GM19463 (cell line): ENCODE data around the gene BPTF.
"Not testable (repeated sequence)": the region's sequence is repeated elsewhere in the genome, so short reads cannot be mapped to it uniquely, and the experiment has no call there.

ENCODE experiments used
- ATAC-seq: cut with Tn5 transposase; IDR thresholded peaks from one replicate; pipeline ENCODE4 v1.9.1; 2021; ENCODE audit warnings: mild to moderate bottlenecking, moderate library complexity; ENCODE audit not compliant: unreplicated experiment

The BPTF gene, protein sequence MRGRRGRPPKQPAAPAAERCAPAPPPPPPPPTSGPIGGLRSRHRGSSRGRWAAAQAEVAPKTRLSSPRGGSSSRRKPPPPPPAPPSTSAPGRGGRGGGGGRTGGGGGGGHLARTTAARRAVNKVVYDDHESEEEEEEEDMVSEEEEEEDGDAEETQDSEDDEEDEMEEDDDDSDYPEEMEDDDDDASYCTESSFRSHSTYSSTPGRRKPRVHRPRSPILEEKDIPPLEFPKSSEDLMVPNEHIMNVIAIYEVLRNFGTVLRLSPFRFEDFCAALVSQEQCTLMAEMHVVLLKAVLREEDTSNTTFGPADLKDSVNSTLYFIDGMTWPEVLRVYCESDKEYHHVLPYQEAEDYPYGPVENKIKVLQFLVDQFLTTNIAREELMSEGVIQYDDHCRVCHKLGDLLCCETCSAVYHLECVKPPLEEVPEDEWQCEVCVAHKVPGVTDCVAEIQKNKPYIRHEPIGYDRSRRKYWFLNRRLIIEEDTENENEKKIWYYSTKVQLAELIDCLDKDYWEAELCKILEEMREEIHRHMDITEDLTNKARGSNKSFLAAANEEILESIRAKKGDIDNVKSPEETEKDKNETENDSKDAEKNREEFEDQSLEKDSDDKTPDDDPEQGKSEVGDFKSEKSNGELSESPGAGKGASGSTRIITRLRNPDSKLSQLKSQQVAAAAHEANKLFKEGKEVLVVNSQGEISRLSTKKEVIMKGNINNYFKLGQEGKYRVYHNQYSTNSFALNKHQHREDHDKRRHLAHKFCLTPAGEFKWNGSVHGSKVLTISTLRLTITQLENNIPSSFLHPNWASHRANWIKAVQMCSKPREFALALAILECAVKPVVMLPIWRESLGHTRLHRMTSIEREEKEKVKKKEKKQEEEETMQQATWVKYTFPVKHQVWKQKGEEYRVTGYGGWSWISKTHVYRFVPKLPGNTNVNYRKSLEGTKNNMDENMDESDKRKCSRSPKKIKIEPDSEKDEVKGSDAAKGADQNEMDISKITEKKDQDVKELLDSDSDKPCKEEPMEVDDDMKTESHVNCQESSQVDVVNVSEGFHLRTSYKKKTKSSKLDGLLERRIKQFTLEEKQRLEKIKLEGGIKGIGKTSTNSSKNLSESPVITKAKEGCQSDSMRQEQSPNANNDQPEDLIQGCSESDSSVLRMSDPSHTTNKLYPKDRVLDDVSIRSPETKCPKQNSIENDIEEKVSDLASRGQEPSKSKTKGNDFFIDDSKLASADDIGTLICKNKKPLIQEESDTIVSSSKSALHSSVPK (N-terminal part only)

DNA sequence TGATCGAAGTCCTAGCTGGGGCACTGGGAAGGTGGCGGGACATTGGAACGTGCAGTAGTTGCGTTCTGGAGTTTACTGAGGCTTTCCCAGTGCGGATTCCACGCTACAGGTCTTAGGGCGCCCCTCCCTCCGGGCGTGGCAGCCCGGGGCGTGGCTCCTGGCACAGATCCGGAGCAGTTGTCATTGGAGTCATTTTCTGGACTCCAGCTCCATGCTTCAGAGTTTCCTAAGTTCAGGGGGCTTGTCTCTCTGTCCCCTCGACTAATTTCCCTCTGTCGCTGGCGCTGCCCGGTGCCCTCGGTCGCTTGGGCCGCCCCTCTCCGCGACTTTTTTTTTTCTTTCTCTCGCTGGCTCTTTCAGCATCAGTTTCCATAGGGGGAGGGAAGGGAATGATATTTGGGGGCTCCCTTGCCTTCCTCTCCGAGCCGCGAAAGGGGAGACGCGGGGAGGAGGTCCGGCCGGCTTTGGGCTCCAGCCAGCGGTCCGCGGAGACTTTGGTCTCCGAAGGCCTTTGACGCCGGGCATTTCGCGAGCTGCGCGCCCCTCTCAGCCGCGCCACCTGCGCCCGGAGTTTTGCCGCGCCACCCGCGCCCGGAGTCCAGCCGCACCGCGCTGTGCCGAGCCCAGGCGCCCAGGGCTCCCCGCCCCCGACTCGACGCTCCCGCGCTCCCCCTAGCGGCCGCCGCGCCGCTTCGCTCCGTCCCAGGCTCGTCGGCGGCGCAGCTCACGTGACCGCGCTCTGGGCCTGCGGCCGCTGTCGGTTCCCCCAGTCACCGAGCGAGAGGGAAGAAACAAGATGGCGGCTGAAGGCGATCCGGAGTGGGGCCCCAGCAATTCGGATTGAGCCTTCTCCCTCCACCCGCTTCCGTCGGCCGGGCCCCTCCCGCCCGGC is at the start of gene BPTF:
BPTF (plus strand) TSS at position 769 of the 892 bp plus-strand sequence. CDS start 222 bp downstream, outside the sequence.
- peak; percentile 87 for ATAC-seq

DNA sequence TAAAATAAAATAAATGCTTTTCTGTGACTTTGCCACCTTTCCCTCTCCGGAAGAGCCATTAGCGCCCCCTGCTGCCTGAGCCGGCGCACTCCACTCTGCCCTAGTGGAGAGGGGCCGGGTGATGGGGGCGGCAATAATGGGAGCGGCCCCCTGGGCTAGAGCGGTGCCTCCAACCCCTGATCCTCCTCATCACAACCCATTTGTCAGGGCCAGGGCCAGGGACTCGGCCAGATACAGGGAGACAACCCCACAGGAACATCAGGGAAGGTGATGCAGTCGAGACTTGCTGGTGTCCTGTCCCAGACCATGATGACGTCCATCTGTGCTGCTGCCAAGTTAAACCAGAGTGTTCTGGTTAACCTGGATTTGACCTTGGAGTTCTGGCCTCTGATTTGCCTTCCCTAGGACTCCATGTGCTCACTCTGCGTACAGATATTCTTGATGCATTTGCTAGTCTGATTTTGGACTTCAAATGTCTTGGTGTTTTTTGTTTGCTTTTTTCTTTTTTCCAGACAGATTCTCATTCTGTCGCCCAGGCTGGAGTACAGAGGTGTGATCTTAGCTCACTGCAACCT is 46.1 kb upstream of the BPTF start:
- ATAC-seq, result no peak

DNA sequence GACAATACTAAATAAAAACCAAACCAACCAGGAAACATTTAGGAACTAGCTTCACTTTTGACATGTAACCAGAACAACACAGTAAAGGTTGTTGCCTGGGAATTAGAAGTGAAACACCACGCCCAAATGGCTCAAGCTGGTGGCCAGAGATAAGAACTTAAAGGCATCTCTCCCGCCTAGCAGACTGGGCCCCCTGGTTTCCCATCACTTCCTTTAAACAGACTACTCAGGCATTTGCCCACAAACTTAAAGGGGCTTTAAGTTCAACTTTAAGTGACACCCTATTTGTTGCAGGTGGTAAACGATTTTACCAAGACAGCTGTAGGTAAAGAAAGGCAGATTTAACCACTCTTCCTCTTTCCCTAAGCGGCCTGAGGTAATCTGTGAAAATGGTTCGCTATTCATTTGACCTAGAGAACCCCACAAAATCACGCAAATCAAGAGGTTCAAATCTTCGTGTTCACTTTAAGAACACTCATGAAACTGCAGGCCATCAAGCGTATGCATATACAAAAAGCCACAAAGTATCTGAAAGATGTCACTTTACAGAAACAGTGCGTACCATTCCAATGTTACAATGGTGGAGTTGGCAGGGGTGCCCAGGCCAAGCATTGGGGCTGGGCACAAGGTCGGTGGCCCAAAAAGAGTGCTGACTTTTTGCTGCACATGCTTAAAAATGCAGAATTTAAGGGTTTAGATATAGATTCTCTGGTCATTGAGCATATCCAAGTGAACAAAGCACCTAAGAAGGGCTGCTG is 40.8 kb upstream of the BPTF start:
- no peak for ATAC-seq

DNA sequence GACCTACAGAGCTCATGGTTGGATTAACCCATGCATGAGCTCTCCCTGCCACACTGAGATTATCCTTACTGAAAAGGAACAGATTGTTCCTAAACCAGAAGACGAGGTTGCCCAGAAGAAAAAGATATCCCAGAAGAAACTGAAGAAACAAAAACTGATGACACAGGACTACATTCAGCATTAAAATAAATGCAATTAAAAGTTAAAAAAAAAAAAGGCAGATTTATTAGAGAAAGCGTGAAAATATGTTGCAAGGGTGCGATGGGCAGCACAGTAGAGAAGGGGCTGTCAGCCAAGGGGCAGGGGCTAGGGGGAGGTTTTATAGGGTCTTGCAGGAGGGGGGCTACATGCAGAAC is 40.2 kb upstream of the BPTF start:
- no peak for ATAC-seq

DNA sequence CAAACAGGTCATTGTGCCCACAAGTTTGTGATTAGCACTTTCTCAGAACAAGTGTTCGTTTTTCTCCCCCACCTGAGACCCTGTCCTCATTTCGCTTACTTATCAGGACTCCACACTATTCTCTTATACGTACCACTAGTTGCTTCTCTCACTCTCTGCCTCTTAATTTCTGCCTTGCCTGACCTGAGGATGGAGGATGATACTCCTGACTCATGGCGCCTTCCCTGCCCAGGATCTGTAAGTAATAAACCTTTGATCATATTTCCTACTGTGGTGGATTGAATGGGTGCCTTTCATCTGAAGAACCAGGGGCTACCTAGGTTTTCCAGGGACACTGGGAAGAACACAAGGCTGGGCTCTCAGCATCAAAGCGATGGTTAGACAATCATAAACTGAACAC is 39.8 kb upstream of the BPTF start:
- ATAC-seq, result no peak

DNA sequence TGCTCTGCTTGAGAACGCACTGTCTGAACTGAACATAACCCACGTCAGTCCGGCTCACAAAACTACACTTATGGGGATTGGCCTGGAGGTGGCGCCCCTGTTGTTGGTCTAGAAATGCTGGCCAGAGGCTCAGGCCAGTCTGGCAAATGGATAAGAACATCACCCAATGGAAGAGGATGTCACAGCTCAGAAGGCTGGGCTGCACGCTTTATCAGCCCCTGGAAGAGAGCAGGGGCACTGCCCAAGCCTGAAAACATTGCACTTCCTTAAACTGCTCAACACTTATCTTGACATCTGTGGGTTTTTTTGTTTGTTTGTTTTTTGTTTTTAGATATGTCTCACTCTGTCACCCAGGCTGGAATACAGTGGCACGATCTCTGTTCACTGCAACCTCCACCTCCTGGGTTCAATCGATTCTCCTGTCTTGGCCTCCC is 24.8 kb upstream of the BPTF start:
- peak; percentile 72 for ATAC-seq

DNA sequence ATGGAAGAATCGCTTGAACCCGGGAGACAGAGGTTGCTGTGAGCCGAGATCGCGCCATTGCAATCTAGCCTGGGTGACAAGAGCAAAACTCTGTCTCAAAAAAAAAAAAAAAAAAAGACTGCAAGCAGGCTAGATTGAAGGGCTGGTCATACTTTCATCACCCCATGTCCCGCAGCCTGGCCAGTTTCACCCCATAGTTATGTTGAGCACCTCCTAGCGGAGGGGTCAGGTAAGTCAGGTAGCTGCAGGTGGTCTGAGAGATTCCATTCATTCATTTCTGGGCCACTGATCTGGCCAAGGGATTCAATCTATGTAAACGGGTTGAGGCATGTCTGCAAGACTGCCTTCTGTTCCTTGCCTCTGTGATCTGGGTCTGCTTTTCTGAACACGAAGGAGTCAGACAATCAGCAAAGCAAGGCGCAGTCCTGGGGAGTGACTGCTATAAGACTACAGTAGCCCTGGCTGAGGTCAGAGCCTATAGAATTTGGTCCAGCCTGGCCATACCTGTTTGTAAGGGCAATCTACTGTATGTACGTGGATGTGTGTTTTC is 23.6 kb upstream of the BPTF start:
- no peak for ATAC-seq

DNA sequence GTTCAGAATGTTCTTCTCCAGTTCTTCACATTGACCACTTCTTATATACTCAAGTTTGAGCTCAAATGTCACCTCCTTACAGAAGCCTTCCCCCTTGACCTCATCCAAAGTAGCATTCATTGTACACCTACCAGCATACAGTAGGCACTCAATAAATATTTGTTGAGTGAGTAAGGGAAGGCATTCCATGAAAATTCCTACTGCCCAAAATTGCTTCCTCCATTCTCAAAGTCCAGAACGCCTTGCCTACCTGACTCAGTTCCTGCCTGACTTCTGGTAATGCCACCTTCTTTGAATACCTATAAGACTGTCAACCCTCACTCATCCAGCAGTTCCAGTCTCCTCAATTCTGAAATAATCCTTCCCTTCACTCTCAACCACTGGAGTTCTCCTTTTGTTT is 14.8 kb upstream of the BPTF start:
- ATAC-seq, result no peak

DNA sequence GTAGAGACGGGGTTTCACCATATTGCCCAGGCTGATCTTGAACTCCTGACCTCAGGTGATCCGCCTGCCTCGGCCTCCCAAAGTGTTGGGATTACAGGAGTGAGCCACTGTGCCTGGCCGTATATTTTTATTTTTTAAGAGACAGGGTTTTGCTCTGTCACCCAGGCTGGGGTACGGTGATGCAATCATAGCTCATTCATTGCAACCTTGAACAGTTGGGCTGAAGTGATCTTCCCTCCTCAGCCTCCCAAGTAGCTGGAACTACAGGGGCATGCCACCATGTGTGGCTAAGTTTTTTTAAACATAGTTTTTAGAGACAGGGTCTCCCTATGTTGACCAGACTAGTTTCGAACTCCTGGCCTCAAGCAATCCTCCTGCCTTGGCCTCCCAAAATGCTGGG is 12.9 kb upstream of the BPTF start:
- ATAC-seq, result not testable (repeated sequence)

DNA sequence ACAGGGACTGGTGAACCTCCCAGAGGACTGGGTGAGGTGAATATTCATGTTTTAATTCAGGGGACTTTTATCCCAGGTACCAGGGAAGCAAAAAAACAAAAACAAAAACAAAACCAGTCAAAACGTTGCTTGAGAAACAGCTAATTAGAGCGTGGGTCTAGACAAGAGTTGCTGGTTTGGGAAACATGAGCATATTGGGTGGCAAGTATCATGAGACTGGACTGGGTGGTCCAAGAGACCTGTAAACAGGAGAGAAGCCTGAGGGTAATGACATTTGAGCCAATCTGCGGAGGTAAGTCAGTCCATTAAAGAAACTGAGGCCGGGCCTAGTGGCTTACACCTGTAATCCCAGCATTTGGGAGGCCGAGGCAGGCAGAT is 11.5 kb upstream of the BPTF start:
- ATAC-seq, result no peak

DNA sequence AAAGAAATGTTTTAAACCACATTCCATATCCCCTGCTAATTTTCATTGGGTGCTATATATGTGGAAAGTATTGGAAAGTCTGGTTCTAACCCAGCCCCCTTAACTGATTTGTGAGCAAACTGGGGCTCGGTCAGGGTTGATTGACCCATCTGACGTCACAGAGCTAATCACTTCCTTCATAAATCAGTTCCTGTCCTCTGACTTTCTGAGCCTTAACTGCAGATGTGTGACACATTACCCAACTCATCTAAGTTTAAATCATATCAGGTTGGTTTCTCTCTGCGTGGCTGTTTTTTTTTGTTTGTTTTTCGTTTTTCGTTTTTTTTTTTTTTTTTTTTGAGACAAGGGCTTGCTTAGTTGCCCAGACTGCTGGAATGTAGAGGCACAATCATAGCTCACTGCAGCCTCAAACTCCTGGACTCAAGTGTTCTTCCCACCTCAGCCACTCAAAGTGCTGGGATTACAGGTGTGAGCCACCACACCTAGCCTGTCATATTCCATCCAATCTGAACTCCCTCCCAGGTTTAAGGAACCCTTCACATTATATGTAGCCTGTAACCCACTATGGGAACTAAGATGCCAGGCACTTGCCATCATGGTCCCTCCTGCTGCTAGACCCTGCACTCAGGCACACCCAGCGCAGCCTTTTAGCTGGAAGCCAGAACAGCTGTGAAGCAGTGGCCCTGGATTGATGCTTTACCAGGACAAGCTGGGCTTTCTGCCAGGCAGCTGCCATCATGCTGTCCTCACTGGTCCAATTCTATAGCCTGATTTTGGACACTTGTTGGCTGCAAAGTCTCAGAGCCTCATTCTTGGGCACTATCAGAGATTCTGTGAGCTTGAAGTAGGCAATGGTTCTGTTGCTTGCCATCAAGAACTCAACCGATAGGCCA is 6.9 kb upstream of the BPTF start:
- ATAC-seq, result peak; percentile 53

DNA sequence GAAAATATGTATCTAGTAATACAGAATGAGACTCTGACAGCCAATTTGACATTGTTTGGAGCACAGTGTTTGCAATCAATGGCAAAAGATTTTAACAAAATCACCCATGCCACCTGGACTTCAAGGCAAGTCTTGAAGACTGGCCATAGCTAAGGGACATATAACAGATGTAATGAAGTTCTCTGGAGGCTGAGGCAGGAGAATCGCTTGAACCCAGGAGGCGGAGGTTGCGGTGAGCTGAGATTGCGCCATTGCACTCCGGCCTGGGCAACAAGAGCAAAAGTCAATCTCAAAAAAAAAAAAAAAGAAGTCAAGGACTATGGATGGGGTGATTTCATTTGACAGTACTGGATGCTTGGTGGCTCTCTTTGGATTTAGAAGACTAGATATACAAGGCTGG is 5.6 kb upstream of the BPTF start:
- no peak for ATAC-seq

DNA sequence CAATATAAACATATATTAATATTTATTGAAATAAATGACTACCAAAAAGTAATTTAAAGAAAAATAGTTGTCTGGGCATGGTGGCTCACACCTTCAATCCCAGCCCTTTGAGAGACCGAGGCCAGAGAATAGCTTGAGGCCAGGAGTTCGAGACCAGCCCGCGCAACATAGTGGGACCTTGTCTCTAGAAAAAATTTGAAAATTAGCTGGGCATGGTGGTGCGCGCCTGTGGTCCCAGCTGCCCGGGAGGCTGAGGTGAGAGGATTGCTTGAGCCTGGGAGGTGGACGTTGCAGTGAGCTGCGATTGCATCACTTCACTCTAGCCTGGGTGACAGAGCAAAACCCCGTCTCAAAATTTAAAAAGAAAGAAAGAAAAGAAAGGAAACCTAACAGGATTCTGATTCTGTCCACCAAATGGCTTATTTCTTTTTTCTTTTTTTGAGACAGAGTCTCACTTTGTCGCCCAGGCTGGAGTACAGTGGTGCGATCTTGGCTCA is 3.4 kb upstream of the BPTF start:
- no peak for ATAC-seq

DNA sequence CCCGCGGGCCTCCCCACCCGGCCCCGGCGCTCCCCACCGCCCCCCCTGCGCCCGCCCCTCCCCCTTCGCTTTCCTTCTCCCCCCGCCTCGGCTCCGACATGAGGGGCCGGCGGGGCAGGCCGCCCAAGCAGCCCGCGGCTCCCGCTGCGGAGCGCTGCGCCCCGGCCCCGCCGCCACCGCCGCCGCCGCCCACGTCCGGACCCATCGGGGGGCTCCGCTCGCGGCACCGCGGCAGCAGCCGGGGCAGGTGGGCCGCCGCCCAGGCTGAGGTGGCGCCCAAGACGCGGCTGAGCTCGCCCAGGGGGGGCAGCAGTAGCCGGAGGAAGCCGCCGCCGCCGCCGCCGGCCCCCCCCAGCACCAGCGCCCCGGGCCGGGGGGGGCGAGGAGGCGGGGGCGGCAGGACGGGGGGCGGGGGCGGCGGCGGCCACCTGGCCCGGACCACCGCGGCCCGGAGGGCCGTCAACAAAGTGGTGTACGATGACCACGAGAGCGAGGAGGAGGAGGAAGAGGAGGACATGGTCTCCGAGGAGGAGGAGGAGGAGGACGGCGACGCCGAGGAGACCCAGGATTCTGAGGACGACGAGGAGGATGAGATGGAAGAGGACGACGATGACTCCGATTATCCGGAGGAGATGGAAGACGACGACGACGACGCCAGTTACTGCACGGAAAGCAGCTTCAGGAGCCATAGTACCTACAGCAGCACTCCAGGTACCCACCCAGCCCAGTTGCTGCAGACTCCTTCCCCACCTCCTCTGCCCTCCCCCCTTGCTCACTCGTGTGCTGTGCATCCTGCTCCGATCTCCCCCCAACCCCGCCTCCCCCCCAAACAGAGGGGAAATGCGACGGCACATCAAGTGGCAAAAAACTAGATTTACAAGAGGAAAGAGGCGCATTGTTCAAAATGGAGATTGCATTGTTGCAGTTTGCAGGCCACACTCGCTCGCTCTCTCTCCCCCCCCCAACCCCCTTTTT is 611 bp downstream of the BPTF start:
- ATAC-seq, result peak; percentile 34

DNA sequence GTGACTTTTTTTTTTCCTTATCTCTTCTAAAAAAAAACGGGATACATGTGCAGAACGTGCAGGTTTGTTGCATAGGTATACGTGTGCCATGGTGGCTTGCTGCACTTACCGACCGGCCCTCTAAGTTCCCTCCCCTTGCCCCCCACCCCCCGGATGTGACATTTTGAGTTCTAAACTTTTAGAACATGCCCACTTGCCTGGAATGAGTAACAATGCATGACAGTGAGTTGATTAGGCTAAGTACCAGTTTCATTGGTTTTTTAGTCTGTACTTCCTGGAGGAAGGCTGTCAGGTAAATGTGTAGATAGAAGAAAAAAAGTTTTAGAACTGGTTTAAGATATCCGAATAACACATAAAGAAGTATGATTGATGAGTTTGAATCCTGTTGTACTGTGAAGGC is 4.0 kb downstream of the BPTF start:
- ATAC-seq, result no peak

DNA sequence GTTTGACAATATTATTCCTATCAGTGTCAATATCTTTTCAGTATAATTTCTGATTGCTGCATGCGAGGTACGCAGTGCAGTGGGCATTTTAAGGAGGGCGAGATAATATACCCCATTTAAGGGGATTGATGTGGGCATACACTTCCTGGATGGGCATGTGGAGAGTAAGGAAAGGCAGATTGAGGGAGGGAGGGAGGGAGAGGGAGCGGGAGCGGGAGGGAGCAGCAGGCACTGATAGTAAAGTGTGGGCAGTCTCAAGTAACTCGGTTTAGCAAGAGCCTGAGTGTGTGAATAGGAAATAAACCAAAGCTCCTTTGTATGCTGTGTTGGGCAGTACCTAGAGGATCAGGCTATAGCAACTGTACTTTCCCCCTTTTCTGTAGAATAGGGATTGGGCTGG is 5.1 kb downstream of the BPTF start:
- no peak for ATAC-seq

DNA sequence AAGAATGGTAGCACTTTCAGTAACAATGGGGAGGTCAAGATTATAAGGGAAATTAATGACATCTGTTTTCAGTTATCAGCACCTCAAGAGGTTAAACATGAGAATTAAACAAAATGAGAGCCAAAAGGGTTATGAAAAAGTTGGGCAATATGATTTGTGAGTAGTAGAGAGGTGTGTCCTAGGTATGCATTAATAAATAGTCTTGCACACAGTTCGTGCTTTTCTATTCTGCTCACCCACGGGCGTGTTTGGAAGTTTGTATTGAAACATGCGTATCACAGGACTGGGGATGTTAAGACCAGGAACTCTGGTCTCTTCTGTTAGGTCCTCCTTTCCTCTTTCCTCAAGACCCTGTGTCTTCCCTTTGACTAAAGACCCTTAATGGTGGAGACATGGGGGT is 6.0 kb downstream of the BPTF start:
- no peak for ATAC-seq
